Right lobe of liver (tissue), 6 donors: Measurements from ENCODE around the gene BEND4. TPM values are rescaled to one million over a fixed set of nuclear protein-coding genes. Genes with fewer than 3 reads are reported as not detected.
A peak's percentile ranks its signal among the peaks of the same experiment; 100 is the strongest.

Experiments used
- ATAC-seq, 4 donors: fragments of 200-7000 bp; cut with Tn5 transposase; one replicate each; pipeline ENCODE4 v1.9.1; 2020; ENCODE audit warnings: mild to moderate bottlenecking in 4 of 4, moderate library complexity in 4 of 4
- DNase-seq, 3 donors: peaks; one replicate each; pipeline ENCODE4 v3.0.0-alpha.2; 2020
- H3K27ac ChIP-seq, 3 donors: fragments of 200-600 bp; one replicate each; pipeline ENCODE4 v1.8.0; 2022
- H3K27me3 ChIP-seq, 2 donors: fragments of 200-600 bp; one replicate each; pipeline ENCODE4 v1.8.0; 2022
- H3K36me3 ChIP-seq, 4 donors: fragments of 200-600 bp; sonication (generic) in 1 of 4; one replicate each; pipeline versions ENCODE4 v1.5.1 to v1.8.0; 2017 to 2022; ENCODE audit warnings: control low read depth in 1 of 4
- H3K4me1 ChIP-seq, 4 donors: fragments of 200-600 bp; sonication (generic) in 1 of 4; one replicate each; pipeline versions ENCODE4 v1.5.1 to v1.8.0; 2017 to 2022; ENCODE audit warnings: control low read depth in 1 of 4
- H3K4me3 ChIP-seq, 3 donors: fragments of 200-600 bp; one replicate each; pipeline ENCODE4 v1.8.0; 2022
- H3K9me3 ChIP-seq, 4 donors: fragments of 200-600 bp; sonication (generic) in 1 of 4; one replicate each; pipeline versions ENCODE4 v1.5.1 to v1.8.0; 2017 to 2022; ENCODE audit warnings: control low read depth in 1 of 4
- POLR2A ChIP-seq: fragments of 450-650 bp; IDR thresholded peaks from one replicate; pipeline ENCODE4 v1.6.1; 2017; ENCODE audit warnings: antibody characterized with exemption, mild to moderate bottlenecking
- WGBS: methylation state at CpG from one replicate; pipeline ENCODE4 v1.1.6; 2018; ENCODE audit warnings: low coverage, low lambda C conversion rate; ENCODE audit not compliant: insufficient coverage; ENCODE audit errors: missing lambda C conversion rate; 5-methylcytosine and 5-hydroxymethylcytosine counted together
- intact Hi-C, 2 donors: fragments of 100-400 bp; cut with DNase I; formaldehyde crosslinking; loops; one replicate each; pipeline versions ENCODE4 v1.11.2 to v1.14.1; 2022
- total RNA-seq, 6 experiments: library from RNA; depleted of rRNA in 2 of 6; stranded (reverse); fragments of >200 nt in 2 of 6; fragmentation: NEBNext Ultra II Directional in 3 of 6; extraction: Animal tissue kit (Norgen Biotek cat#: 25700) in 3 of 6; gene quantifications; one replicate each; pipeline versions ENCODE4 v1.1.0 to v1.2.4, GENCODE V29; 2016 to 2023
- TF ChIP-seq, protein P1 (sequence below), 4 donors: fragments of 200-600 bp in 3 of 4; fragments of 450-650 bp in 1 of 4; IDR thresholded peaks; one replicate each; pipeline versions ENCODE4 v1.5.1 to v1.8.0; 2016 to 2022; ENCODE audit warnings: antibody characterized with exemption in 4 of 4, mild to moderate bottlenecking in 2 of 4
- donor health status: DM: no; HTN: yes; CAD: no.
- donor health status: DM: no; HTN: no; CAD: no.
- donor health status: DM: no; HTN: no; CAD: no.
- donor health status: DM: no; HTN: yes; CAD: no.
- donor health status: DM: no; HTN: yes; CAD: no.

Gene BEND4
- total RNA-seq, 6 experiments from 2014 or later, result 0.04 to 0.31 (median 0.13) TPM

DNA sequence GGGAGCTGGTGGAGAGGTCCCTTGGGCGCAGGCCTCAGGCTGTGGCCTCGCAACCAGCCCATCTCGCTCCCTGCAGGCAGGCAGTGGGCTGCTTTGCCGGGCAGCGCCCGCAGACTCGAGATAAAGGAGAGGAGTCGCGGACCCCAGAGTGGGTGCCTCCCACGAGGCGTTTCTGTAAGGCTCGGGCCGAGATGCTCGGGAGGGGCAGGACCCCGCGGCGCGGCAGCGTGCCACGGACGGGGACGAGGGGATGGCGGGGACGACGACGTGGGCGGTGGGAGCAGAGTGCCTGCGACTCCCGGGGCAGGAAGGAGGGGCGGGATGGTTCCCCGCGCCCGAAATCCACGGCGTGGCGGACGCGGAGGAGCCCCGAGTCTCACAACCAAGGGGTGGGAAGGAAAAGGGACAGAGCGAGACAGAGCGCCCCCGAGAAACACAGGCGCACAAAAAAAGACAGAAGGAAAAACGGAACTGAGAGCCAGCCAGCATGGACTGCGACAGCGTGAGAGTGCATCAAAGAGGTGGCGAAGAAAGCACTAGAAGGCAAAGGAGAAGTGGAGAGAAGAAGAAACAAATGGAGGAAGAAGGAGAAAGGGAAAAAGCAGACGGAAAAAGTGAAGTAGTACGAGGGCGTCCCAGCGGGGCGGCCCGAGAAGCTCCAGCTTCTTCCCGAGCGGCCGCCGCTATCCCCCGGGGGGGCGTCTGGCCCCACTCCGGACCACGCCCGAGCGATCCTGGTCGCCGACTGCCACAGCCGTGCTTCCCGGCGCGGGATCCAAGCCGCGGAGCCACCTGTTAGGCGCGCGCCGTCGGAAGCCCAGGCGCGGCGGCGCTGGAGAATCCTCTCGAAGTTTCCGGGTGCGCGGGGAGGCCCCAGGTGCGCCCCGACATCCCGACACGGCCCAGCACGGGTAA lies 1.5 kb downstream of the BEND4 start:
- no peak for TF ChIP-seq POLR2A
- TF ChIP-seq, protein P1, sequence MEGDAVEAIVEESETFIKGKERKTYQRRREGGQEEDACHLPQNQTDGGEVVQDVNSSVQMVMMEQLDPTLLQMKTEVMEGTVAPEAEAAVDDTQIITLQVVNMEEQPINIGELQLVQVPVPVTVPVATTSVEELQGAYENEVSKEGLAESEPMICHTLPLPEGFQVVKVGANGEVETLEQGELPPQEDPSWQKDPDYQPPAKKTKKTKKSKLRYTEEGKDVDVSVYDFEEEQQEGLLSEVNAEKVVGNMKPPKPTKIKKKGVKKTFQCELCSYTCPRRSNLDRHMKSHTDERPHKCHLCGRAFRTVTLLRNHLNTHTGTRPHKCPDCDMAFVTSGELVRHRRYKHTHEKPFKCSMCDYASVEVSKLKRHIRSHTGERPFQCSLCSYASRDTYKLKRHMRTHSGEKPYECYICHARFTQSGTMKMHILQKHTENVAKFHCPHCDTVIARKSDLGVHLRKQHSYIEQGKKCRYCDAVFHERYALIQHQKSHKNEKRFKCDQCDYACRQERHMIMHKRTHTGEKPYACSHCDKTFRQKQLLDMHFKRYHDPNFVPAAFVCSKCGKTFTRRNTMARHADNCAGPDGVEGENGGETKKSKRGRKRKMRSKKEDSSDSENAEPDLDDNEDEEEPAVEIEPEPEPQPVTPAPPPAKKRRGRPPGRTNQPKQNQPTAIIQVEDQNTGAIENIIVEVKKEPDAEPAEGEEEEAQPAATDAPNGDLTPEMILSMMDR (IDR thresholded peaks at IDR 0.05), result no peak
- Histone ChIP-seq H3K9me3 (no peaks in the 10 kb centered on the region), H3K4me1 (peaks cover 0 to 3% (median 0%) of the 10 kb centered on the region in 4 donors), H3K27me3 (peaks cover 0 to 11% of the 10 kb centered on the region in 2 donors), H3K27ac (no peak overlapping the region), H3K4me3 (peak overlapping the region; percentile 23 to 47 (median 35)), H3K36me3 (no peaks in the 10 kb centered on the region)
- no peak for DNase-seq
- peak in 1 of 4 donors; percentile 24 for ATAC-seq
- intact Hi-C loops, result no loop called here
- 7% methylated on average over 50 of the region's 89 CpGs for WGBS

DNA sequence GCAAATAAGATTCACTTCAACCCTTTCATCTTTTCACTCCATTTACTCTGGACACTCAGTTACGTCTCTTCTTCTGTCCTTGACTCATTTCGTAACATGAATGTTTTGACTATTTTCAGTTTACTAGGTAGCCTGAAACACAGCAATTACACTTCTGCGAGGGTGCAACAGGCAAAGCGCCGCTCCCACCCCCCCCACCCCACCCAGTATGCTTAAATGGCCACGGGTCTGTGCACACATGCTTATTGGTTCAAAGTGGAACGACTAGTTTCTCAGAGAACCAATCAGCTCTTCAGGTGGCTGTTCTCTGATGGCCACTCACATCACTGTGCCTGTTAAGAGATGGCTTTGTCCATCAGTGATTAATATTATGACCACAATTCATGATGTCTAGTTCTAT lies 3.5 kb downstream of the BEND4 start:
- peaks cover 0 to 3% (median 0%) of the 10 kb centered on the region in 4 donors for H3K4me1 ChIP-seq
- no peak overlapping the region for H3K4me3 ChIP-seq
- intact Hi-C loops, result no loop called here
- ATAC-seq (no peak), DNase-seq (no peak)
- TF ChIP-seq POLR2A, result no peak
- TF ChIP-seq, protein P1 (IDR thresholded peaks at IDR 0.05), result no peak
- H3K27ac ChIP-seq, result no peak overlapping the region
- WGBS, result 51% methylated on average over 7 of the region's 7 CpGs
- H3K36me3 ChIP-seq, result no peaks in the 10 kb centered on the region
- H3K9me3 ChIP-seq, result no peaks in the 10 kb centered on the region
- peaks cover 0 to 11% of the 10 kb centered on the region in 2 donors for H3K27me3 ChIP-seq

DNA sequence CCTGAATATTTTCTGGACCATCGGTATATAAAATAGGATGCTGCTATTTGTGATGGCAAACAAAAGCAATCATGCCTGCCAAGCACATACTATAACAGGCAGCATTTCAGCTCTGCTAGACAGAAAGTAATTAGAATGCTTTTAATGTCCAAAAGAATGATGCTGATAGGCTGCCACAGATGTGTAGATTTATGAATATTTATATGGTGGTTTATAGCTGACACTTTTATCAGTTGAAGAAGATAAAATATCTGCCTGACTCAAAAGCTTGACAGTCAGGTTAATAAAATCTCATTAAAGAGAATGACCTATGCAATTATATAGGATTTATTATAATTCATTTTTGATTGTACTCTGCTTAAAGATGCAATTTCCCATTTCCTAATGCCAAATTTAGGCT lies 4.0 kb downstream of the BEND4 start:
- H3K27me3 ChIP-seq, result peaks cover 0 to 11% of the 10 kb centered on the region in 2 donors

DNA sequence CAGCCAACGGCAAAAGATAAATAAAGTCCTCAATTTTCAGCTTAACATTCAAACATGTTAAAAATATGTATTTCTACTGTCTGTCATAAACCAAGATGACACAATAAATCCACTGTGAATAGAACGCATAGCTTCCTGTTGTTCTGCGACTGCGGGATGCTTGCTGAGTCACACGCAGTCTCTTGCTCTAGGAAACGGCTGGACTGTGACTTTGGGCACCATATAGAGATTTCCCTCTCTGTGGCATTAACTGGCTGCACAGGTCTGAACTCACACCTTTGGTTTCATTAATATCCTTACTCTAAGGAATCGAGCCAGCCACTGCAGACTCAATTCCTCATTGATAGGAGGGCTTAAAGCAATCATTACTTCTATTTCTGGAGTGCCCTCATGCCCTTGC lies 8.4 kb downstream of the BEND4 start:
- Histone ChIP-seq H3K27me3 (no peaks in the 10 kb centered on the region), H3K9me3 (no peaks in the 10 kb centered on the region), H3K36me3 (no peaks in the 10 kb centered on the region), H3K4me3 (no peak overlapping the region), H3K27ac (no peak overlapping the region), H3K4me1 (no peaks in the 10 kb centered on the region)
- WGBS, result 40% methylated on average over 7 of the region's 7 CpGs
- no peak for TF ChIP-seq POLR2A
- TF ChIP-seq, protein P1 (IDR thresholded peaks at IDR 0.05), result no peak
- ATAC-seq (no peak), DNase-seq (no peak)
- intact Hi-C loops, result no loop called here

More for the DNA sequence above, 4.0 kb downstream of the BEND4 start:
- ATAC-seq, result no peak
- no peak for TF ChIP-seq POLR2A
- TF ChIP-seq, protein P1 (IDR thresholded peaks at IDR 0.05), result no peak
- no peaks in the 10 kb centered on the region for H3K36me3 ChIP-seq
- no peak overlapping the region for H3K4me3 ChIP-seq
- DNase-seq, result no peak
- intact Hi-C loops, result no loop called here
- 79% methylated on average over 1 of the region's 1 CpG for WGBS
- peaks cover 0 to 3% (median 0%) of the 10 kb centered on the region in 4 donors for H3K4me1 ChIP-seq
- H3K27ac ChIP-seq, result no peak overlapping the region
- H3K9me3 ChIP-seq, result no peaks in the 10 kb centered on the region
